ENCODE measurements around the gene CCP110. TPM values are rescaled to one million over a fixed set of nuclear protein-coding genes. Genes with fewer than 3 reads are reported as not detected.

The CCP110 gene
- total RNA-seq, 1 experiment from 2014 or later, result 5.4 TPM

DNA sequence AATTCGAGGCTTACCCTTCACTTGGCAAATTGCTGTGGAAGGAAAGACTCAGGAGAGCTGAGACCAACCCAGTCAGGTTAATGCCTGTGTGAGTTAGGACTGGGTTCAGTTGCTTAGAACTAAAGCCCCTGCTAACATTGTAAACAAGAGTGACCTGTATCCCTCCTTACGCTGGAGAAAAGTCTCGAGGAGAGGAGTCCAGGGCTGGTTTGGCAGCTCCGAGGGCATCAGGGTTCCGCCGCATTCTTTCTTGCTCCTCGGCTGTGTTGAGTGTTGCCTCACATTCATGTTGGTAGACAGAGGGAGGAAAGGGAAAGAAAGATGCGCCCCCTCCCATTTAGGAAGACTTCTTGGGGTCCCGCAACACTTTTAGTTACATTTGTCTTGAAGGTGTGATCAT, 50.3 kb downstream of the CCP110 start:
- H4K20me1 ChIP-seq (ENCODE audit: low read length), result no peaks in the 10 kb centered on the region
- H3K27ac ChIP-seq (ENCODE audit: low read length), result no peak overlapping the region
- no peaks in the 10 kb centered on the region for H3K36me3 ChIP-seq (ENCODE audit: low read depth, low read length)
- no peaks in the 10 kb centered on the region for H3K9me2 ChIP-seq (replicated peaks; ENCODE audit: low read length)
- no peak for TF ChIP-seq EZH2 (IDR thresholded peaks at IDR 0.05; ENCODE audit: low read length, unreplicated experiment)
- no peak for TF ChIP-seq EZH2phosphoT487 (IDR thresholded peaks at IDR 0.05; ENCODE audit: borderline replicate concordance, low read length)
- no peak for TF ChIP-seq CTCF (conservative IDR thresholded peaks at IDR 0.05; ENCODE audit: low read depth, low read length)
- no peak overlapping the region for H3K4me2 ChIP-seq (ENCODE audit: low read length)
- no peak overlapping the region for H3K9ac ChIP-seq (ENCODE audit: low read length)
- BruUV-seq (replicated peaks), result no TSS peak
- no peaks in the 10 kb centered on the region for H3F3A ChIP-seq (ENCODE audit: low read length, unreplicated experiment)
- H3K27me3 ChIP-seq (ENCODE audit: low read length), result no peaks in the 10 kb centered on the region
- H3K4me3 ChIP-seq (ENCODE audit: low read length), result no peak overlapping the region
- H3K79me2 ChIP-seq (ENCODE audit: low read length), result no peaks in the 10 kb centered on the region
- no peak for ATAC-seq
- intact Hi-C loops (cut with micrococcal nuclease), result no loop called here
- ChIA-PET CTCF (no interaction called here), POLR2A (ENCODE audit: unreplicated experiment) (no interaction called here)
- no peaks in the 10 kb centered on the region for H3K4me1 ChIP-seq (ENCODE audit: insufficient read depth, low read length)
- no peaks in the 10 kb centered on the region for H3K9me3 ChIP-seq (ENCODE audit: low read length)
- DNase-seq, result no peak
- no peak overlapping the region for H2AFZ ChIP-seq (ENCODE audit: low read length)

DNA sequence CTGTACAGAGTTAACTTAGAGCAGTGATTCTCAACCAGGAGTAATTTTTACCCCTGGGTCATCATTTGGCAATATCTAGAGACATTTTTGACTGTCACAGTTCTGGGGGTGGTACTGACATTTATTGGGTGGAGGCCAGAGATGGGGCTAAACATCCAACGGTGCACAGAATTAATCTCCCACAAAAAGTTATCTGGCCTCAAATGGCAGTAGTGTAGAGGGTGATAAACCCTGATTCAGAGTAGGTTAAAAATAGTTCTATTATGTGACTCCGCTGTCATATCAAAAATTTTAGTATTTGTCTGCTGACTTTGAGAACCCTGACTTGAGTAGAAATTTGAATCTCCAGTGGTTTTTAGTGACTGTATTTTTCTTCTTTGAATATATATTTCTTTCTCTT, 50.9 kb downstream of the CCP110 start:
- H3K27ac ChIP-seq (ENCODE audit: low read length), result no peak overlapping the region
- no peak overlapping the region for H2AFZ ChIP-seq (ENCODE audit: low read length)
- BruUV-seq (replicated peaks), result no TSS peak
- TF ChIP-seq EZH2phosphoT487 (IDR thresholded peaks at IDR 0.05; ENCODE audit: borderline replicate concordance, low read length) (no peak), EZH2 (IDR thresholded peaks at IDR 0.05; ENCODE audit: low read length, unreplicated experiment) (no peak), CTCF (conservative IDR thresholded peaks at IDR 0.05; ENCODE audit: low read depth, low read length) (no peak)
- H4K20me1 ChIP-seq (ENCODE audit: low read length), result no peaks in the 10 kb centered on the region
- ChIA-PET CTCF (no interaction called here), POLR2A (ENCODE audit: unreplicated experiment) (no interaction called here)
- intact Hi-C loops (cut with micrococcal nuclease), result no loop called here
- no peaks in the 10 kb centered on the region for H3K79me2 ChIP-seq (ENCODE audit: low read length)
- no peaks in the 10 kb centered on the region for H3K36me3 ChIP-seq (ENCODE audit: low read depth, low read length)
- no peaks in the 10 kb centered on the region for H3K9me3 ChIP-seq (ENCODE audit: low read length)
- H3K4me3 ChIP-seq (ENCODE audit: low read length), result no peak overlapping the region
- no peaks in the 10 kb centered on the region for H3F3A ChIP-seq (ENCODE audit: low read length, unreplicated experiment)
- no peaks in the 10 kb centered on the region for H3K4me1 ChIP-seq (ENCODE audit: insufficient read depth, low read length)
- no peak overlapping the region for H3K9ac ChIP-seq (ENCODE audit: low read length)
- H3K27me3 ChIP-seq (ENCODE audit: low read length), result no peaks in the 10 kb centered on the region
- no peaks in the 10 kb centered on the region for H3K9me2 ChIP-seq (replicated peaks; ENCODE audit: low read length)
- no peak overlapping the region for H3K4me2 ChIP-seq (ENCODE audit: low read length)
- ATAC-seq (no peak), DNase-seq (no peak)

GRCh38 chr16:19578378-19578971, 54.7 kb downstream of the CCP110 start:
- Histone ChIP-seq H3K36me3 (ENCODE audit: low read depth, low read length) (no peaks in the 10 kb centered on the region), H3K9me3 (ENCODE audit: low read length) (no peaks in the 10 kb centered on the region), H3K27ac (ENCODE audit: low read length) (no peak overlapping the region), H3K4me2 (ENCODE audit: low read length) (no peak overlapping the region), H3K9me2 (replicated peaks; ENCODE audit: low read length) (no peaks in the 10 kb centered on the region), H3K4me1 (ENCODE audit: insufficient read depth, low read length) (no peaks in the 10 kb centered on the region), H2AFZ (ENCODE audit: low read length) (no peak overlapping the region), H3F3A (ENCODE audit: low read length, unreplicated experiment) (no peaks in the 10 kb centered on the region), H3K9ac (ENCODE audit: low read length) (no peak overlapping the region), H4K20me1 (ENCODE audit: low read length) (no peaks in the 10 kb centered on the region), H3K27me3 (ENCODE audit: low read length) (no peaks in the 10 kb centered on the region), H3K4me3 (ENCODE audit: low read length) (no peak overlapping the region), H3K79me2 (ENCODE audit: low read length) (no peaks in the 10 kb centered on the region)
- no peak for TF ChIP-seq EZH2 (IDR thresholded peaks at IDR 0.05; ENCODE audit: low read length, unreplicated experiment)
- no peak for TF ChIP-seq EZH2phosphoT487 (IDR thresholded peaks at IDR 0.05; ENCODE audit: borderline replicate concordance, low read length)
- TF ChIP-seq CTCF (conservative IDR thresholded peaks at IDR 0.05; ENCODE audit: low read depth, low read length), result no peak
- DNase-seq (no peak), ATAC-seq (no peak)
- ChIA-PET CTCF (interaction anchor here (0.7 kb wide), 1 partner anchor 88 kb away, joined by 4 read pairs; no protein-coding TSS in a partner anchor), POLR2A (ENCODE audit: unreplicated experiment) (no interaction called here)
- BruUV-seq (replicated peaks), result no TSS peak
- intact Hi-C loops (cut with micrococcal nuclease), result no loop called here
